HG03575 (cell line): ENCODE data around the gene CNDP2.

Experiments
- ATAC-seq: cut with Tn5 transposase; IDR thresholded peaks from one replicate; pipeline ENCODE4 v1.9.1; 2021; ENCODE audit not compliant: unreplicated experiment, insufficient number of reproducible peaks, low FRiP score; ENCODE audit errors: extremely low read depth

Gene CNDP2

DNA sequence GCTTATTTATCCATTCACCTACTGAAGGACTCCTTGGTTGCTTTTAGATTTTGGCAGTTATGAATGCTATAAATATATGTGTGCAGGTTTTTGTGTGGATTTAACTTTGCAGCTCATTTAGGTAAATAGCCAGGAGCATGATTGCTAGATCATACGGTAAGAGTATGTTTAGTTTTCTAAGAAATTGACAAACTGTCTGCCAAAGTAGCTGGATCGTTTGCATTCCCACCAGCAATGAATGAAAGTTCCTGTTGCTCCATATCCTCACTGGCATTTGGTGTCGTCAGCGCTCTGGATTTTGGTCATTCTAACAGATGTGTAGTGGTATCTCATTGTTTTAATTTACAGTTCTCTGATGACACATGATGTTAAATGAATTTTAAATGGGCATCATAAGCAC, 30.4 kb upstream of the CNDP2 start:
- no peak for ATAC-seq

DNA sequence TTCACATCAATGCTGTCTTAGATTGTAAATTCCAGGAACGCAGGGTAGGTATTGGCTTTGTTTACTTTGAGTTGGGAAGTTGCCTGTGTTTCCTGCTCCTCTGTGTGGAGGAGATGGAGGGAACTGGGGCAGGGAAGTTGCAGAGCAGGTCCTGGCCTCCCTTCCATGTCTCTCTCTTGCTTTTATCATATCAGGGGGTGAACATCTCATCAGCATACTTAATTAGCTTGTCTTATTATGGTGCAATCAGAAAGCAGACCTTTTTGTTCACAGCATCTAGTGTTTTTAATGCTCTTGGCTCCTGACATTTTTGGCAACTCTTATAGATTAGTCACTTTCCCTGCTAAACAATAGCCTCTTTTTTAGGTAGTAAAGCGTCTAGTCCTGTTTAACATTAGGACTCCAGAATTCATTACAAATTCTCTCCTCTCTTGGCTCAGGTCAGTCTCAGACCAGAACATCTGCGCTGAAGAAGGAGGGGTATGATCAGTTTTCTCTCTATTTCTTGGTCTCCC, 27.6 kb upstream of the CNDP2 start:
- ATAC-seq: no peak

DNA sequence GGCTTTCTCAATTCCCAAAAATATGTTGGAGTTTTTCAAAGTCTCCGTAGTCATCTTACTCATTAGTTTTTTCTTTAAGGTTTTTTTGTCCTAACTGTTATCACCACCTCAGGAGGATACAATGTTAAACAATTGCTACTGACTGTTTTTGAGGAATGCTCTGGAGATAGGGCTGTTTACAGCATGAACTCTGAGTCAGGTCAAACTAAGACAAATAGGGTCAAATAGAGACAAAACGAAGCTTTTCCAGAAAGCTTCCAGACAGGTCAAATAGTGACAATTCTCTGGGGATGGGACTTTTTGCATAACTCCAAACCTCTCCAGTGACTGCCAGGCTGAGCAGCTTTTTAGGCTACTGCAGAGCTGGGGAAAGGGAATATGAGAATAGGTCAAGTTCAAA, 23.9 kb upstream of the CNDP2 start:
- ATAC-seq: no peak

DNA sequence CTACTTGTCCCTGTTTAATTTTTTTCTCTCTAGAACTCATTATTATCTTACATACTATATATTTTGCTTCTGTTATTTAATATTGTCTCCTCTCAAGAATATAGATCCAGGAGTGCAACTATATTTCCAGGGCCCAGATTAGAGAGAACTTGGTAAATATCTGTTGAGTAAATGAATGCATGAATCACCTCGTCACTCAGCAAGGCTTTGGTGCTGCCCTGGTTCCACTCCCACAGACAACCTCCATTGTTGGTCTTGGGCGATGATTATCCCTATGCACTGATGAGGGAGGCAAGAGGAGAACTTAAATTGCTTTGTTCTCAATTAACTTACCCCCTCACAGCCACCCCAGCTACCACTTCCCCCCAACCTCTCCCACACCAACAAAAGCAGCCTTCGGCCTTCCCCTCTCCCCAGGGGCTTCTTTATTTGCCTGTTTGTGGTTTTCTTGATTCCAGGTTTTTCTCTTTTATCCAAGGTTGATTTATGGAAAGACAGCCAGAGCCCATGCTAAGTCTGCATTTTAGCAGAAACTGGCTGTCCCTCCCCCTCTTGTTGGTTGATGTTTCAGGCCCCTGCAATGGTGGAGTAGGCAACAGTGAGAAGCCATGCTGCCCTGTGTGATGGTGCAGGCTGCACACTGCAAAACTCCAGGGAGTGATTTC, 22.1 kb upstream of the CNDP2 start:
- no peak for ATAC-seq

DNA sequence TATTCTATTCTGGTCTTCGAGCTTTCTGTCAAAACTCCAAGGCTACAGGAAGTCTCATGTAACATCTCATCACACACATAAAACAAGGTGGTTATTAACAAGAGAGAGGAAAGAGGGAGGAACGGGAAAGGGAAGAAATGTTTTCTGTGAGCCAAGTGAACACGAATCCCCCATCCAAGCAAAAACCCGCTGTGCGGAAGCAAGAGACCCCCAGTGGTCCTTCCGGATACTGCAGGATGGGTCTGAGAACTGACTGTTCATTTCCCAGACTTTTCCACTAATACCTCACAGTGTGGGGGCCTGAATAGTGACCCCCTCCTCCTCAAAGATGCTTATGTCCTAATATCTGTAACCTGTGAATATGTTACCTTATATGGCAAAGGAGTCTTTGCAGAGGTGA, 20.0 kb upstream of the CNDP2 start:
- no peak for ATAC-seq

DNA sequence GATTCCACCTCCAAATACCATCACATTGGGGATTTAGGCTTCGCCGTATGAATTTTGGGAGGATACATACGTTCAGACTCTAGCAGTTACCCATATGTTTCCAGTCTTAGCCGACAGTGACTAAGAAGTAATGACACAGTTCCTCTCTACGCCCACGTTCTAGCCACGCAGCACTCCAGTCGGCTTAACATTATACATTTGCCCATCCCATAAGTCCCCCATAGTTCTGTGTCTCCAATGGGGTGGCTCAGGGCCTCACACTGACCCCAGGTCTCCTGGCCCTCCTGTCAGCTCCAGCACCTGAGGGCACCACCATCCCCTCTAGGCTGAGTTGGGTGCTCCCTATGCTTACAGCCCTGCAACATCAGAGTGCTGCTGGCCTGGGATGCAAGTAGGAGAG, 18.4 kb upstream of the CNDP2 start:
- no peak for ATAC-seq

DNA sequence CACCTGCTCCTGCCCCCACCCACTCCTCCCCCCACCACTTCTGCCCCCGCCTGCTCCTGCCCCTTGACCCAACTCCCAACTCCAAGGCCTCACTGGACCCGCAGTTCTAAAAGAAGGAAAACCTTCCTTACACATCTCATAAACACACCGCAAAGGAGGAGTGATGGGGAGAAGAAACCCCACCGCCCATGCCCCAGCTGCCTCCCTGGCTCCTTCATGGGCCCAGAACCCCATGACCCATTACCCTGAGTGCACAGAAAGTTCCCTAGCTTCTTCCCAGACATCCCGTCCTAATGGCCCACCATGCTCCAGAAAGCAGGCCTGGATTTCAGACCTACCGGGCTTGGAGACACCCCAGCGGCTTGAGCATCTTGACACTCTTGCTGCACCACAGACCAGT, 17.8 kb upstream of the CNDP2 start:
- no peak for ATAC-seq

DNA sequence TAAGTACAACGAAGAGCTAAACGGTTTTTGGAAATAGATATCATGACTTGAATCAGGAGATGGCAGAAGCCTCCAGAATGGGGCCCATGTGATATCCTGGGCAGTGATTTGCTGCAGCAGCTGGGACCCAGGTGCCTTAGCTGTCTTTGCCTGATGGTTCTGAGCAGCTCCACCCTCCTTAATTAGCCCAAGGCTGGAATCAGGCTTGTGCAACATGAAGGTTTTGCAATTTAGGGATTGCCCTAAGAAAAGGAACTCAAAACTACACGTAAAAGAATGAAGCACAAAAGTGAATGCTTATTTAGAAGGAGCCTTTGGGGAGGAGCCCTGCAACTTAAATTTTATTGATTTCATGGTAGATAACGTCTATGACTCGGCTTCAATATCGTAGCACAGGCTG, 17.3 kb upstream of the CNDP2 start:
- ATAC-seq: no peak

DNA sequence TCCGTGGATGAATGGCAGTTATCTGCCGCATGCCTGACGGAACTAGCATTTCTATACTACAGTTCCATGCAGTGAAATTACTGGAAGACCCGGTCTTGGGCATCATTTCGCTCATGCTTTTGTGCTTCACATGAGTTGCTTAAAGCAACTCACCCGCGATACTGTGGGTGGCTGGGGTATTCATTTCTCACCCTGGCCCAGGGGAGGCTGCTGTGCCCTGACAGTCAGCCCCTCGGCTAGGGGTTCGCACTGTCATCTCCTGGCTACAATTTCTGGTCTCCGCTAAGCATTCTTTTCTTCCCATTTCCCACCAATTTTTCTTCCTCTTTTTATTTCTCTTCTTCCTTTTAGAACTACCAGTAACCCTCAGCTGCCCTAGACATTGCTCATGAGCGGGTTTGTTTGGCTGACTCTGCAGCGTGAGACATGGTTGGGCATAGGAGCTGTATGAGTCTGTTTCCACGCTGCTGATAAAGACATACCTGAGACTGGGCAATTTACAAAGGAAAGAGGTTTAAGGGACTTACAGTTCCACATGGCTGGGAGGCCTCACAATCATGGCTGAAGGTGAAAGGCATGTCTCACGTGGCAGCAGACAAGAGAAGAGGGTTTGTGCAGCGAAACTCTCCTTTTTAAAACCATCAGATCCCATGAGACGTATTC, 16.5 kb upstream of the CNDP2 start:
- ATAC-seq: no peak

DNA sequence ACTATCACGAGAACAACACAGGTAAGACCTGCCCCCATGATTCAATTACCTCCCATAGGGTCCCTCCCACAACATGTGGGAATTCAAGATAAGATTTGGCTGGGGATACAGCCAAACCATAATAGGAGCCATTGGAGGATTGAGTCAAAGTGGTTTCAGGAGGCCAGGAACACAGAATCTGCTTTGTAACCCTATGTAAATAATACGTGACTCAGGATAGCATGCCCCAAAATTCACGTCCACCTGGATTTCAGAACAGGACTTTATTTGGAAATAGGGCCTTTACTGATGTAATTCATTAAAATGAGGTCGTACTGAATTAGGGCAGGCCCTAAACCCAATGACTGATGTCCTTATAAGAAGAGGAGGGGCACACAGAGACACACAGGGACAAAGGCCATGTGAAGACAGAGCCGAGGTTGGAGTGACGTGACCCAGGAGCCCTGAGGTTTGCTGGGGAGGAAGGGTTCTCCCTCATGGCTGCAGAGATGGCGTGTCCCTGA, 16.0 kb upstream of the CNDP2 start:
- no peak for ATAC-seq

DNA sequence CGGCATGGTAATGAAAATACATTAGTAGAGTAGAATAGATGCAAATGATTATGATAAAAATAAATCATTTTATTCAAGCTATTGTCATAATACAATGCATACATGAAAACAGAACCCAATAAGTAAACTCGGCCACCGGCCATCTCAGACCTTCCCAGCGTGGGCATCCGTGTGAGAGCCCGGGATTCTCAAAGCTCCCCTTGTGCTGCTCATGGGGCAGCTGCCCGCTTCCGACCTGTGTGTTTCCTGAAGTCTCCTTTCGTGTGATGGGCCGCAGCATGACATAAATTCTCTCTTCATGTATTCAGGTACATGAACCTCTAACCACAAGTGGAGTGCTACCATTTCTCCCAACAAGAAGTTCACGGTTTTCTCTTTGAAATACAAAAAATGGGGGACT, 13.5 kb upstream of the CNDP2 start:
- ATAC-seq: no peak

DNA sequence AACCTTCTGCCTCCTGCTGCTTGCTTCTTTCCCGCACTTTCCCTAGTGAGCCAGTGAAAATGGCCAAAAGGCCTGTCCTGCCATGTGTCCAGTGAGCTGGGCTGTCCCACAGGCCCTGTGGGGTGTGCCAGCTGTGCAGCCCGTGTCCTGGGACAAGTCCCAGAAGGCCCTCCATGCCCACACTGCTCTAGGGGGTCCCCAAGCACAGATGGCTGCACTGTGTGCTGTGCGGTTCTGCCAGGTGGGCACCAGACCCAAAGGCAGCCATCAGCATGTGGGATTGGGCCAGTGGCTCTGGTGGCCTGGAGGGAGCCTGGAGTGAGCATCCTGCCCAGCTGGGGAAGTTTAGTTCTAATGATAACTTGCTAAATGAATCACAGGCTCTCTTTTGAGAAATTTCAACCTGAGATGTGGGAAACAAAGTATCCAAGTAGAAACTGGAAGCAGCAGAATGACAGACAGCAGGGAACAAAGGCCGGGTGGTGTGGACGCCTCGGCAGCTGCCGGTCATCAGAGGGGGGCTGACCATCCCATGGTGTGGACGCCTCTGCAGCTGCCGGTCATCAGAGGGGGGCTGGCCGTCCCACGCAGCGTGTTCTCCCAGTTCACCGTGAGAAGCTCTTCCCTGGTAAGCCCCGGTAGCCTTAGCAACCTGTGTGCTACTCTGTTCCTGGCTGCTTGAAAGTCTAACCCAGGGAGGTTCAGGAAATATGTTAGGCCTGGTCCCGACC, 9.9 kb upstream of the CNDP2 start:
- ATAC-seq: no peak

DNA sequence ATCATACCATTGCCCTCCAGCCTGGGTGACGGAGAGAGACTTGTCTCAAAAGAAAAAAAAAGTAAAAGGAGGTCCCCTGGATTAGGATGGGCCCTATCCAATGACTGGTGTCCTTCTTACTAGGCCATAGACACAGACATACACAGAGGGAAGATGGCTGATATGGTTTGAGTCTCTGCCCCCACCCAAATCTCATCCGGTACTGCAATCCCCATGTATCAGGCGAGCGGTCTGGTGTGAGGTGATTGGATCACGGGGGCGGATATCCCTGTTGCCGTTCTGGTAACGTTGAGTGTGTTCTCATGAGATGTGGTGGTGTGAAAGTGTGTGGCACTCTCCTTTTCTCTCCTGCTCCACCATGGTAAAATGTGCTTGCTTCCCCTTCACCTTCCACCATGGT, 7.8 kb upstream of the CNDP2 start:
- ATAC-seq: no peak

DNA sequence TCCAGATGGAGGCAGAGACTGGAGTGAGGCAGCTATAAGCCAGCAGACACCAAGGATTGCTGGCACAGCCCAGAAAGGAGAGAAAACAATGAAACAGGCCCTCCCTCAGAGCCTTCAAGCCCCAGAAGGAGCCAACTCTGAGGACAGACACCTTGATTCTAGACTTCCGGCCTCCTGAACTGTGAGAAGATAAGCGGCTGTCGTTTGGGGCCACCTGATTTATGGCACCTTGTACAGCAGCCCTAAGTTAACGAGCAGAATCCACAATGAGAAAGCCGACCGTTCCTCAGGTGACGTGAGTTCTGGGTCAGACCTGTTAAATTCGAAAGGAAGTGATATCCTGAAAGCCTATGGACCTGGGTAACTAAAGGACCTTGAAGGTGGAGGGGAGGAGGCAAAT, 7.3 kb upstream of the CNDP2 start:
- ATAC-seq: no peak

DNA sequence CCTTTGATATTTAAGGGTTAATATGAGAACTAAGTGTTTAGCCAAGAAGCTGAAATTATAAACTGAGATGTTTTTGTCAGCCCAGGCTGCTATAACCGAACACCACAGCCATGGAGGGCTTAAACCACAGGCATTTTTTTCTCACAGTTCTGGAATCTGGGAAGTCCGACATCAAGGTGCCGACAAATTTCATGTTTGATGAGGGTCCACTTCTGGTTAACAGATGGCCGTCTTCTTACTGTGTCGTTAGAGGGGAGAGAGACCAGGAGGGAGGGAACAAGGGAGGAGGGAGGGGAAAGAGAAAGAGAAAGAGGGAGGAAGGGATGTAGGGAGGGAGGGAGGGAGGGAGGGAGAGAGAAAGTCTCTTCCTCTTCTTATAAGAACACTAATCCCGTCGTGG, 6.5 kb upstream of the CNDP2 start:
- ATAC-seq: no peak

DNA sequence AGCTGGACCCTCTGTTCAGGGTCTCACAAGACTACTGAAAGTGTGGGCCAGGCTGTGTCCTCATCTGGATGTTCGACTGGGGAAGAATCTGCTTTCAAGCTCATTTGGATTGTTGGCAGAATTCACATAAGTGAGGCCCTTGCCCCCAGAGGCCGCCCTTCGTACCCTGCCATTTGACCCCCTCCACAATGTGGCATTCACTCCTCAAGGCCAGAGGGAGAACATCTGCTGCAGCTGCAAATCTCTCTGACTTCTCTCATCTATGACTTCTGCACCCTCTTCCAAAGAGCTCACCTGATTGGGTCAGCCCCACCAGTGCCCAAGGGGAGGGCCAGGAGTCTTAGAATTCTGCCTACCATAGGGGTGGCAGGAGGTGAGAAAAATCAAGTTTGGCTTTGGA, 3.9 kb upstream of the CNDP2 start:
- ATAC-seq: no peak

DNA sequence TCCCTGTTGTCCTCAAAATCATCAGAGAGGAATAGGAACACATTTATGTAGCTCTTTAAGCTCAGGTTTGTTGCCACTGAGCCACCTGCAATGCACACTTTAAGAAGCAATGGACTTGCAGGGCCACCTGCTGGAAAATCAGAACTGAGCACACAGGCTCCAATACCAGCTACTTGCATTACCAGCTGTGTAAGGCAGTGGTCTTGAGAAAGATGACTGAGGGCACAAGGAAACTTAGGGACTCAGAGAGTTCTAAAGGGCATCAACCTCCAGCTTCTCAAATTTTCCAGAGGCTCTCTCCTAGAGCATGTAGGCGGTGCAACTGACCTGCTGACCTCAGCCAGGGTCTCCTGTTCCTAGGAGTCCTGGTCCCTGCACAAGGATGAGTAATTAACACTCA, 2.5 kb upstream of the CNDP2 start:
- ATAC-seq: no peak

DNA sequence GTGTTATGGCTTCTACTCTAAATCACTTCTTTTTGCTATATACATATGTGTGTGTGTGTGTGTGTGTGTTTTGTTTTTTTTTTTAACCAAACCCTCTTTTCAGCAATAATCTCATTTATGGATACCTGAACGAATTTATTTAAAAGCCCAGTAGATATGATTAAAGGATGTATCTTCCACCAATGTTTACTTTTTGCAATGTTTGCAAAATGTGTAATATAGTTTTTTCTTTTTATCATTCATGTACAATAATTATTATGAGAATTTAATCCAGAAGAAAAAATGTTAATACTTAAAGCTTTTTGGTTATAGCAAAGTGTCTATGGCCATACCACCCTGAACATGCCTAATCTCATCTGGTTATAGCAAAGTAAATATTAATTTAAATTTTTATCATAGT, 1.6 kb upstream of the CNDP2 start:
- no peak for ATAC-seq

DNA sequence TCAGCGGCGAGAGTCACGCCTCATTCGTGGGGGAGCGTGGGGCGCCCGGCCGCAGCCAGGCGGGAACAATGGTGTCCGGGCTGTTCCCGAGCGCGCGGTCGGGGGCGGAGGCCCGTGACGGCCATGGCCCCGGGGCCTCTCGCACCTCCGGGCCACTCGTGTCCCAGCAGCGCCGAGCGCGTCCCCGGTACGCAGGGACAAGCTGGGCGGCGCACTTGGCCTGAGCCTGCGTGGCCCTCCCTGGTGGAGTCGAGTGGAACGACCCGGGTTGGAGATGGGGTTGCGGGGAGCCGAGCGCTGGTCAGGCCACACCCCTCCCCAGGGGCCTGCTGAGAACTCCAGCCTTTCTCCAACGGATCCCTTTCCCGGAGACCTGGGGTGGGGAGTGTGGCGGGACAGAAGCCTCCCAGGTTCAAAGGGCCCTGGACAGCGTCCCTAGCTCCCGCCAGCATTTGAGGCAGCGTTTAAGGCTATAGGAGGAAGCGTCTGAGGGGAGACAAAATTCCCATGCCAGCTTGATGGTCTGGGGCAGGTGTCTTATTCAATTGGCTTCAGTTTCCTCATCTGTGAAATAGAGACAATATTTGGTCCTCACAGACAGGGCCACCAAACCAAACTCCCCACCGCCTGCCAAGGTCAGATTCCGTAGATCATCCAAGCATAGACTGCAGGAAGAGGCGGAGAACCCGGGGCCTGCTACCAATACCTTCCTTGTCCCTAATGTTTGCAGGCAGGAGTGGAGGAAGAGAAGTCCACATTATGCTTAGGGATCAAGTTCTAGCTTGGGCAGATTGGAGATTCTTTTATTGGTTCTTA, 553 bp downstream of the CNDP2 start:
- no peak for ATAC-seq
